ENCODE measurements around the gene FSTL1. TPM values are rescaled to one million over a fixed set of nuclear protein-coding genes. Genes with fewer than 3 reads are reported as not detected.

FSTL1 gene
- total and polyA plus RNA-seq, 2 experiments from 2014 or later = 50.8 to 258 TPM

DNA sequence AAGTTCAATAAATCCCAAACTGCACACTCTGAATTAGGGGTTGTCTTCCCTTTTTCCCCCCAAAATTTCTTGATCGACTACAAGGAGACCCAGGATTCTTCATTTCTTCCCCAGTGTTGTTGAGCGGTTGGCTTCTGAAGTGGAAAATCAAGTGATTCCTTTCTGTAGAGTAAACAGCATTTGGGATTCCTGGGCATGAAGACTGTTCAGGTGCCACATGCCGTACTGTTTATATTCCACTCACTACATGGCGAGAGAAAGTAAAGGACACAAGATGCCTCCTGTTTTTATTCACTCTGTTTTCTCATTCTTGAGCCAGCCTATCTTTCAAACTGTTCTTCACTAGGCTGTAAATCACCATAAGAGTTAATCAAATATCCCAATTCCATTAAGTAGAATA, 12.6 kb downstream of the FSTL1 start:
- H4K20me1 ChIP-seq (replicated peaks; ENCODE audit: insufficient read depth) = peaks cover 7% of the 10 kb centered on the region; the same call in 1 of the 2 replicates
- Mint-ChIP-seq H3K27ac (no peak overlapping the region), H3K9me3 (no peaks in the 10 kb centered on the region; the same call in 2 of the 3 replicates), H3K4me3 (no peak overlapping the region), H3K36me3 (ENCODE audit: low read depth) (peaks cover 55% of the 10 kb centered on the region), H3K27me3 (ENCODE audit: insufficient read depth, low read depth, poor library complexity) (no peaks in the 10 kb centered on the region), H3K4me1 (peaks cover 53% of the 10 kb centered on the region)
- DNase-seq (ENCODE audit: low spot score) = no peak
- no peak overlapping the region for H2AFZ ChIP-seq
- peaks cover 4% of the 10 kb centered on the region; the same call in 1 of the 2 replicates for H3K36me3 ChIP-seq (ENCODE audit: insufficient read depth)
- H3K4me1 ChIP-seq (ENCODE audit: insufficient read depth) = peaks cover 22% of the 10 kb centered on the region
- no peaks in the 10 kb centered on the region for H3F3A ChIP-seq (replicated peaks; ENCODE audit: low read depth)
- peaks cover 85% of the 10 kb centered on the region for H3K79me2 ChIP-seq (replicated peaks; ENCODE audit: insufficient read depth)
- ATAC-seq = no peak
- TF ChIP-seq CREB1 (CRISPR knock-in tag; IDR thresholded peaks at IDR 0.05; ENCODE audit: low read depth) (no peak), POLR2AphosphoS5 (IDR thresholded peaks at IDR 0.05; ENCODE audit: low read depth) (no peak), EZH2phosphoT487 (IDR thresholded peaks at IDR 0.05; ENCODE audit: unreplicated experiment) (no peak), REST (IDR thresholded peaks at IDR 0.05; ENCODE audit: unreplicated experiment) (no peak), ZNF114 (CRISPR knock-in tag; IDR thresholded peaks at IDR 0.05) (no peak), STAT1 (IDR thresholded peaks at IDR 0.05; ENCODE audit: unreplicated experiment) (no peak), ZNF331 (CRISPR knock-in tag; IDR thresholded peaks at IDR 0.05; ENCODE audit: low read depth) (no peak), NANOG (IDR thresholded peaks at IDR 0.05; ENCODE audit: borderline replicate concordance) (no peak), CTCF (conservative IDR thresholded peaks at IDR 0.05; ENCODE audit: low read depth in 2 of 2) (no peak), EZH2 (IDR thresholded peaks at IDR 0.05; ENCODE audit: low read depth, unreplicated experiment) (no peak), JUNB (IDR thresholded peaks at IDR 0.05; ENCODE audit: unreplicated experiment) (no peak)
- TF ChIP-seq, protein P1, sequence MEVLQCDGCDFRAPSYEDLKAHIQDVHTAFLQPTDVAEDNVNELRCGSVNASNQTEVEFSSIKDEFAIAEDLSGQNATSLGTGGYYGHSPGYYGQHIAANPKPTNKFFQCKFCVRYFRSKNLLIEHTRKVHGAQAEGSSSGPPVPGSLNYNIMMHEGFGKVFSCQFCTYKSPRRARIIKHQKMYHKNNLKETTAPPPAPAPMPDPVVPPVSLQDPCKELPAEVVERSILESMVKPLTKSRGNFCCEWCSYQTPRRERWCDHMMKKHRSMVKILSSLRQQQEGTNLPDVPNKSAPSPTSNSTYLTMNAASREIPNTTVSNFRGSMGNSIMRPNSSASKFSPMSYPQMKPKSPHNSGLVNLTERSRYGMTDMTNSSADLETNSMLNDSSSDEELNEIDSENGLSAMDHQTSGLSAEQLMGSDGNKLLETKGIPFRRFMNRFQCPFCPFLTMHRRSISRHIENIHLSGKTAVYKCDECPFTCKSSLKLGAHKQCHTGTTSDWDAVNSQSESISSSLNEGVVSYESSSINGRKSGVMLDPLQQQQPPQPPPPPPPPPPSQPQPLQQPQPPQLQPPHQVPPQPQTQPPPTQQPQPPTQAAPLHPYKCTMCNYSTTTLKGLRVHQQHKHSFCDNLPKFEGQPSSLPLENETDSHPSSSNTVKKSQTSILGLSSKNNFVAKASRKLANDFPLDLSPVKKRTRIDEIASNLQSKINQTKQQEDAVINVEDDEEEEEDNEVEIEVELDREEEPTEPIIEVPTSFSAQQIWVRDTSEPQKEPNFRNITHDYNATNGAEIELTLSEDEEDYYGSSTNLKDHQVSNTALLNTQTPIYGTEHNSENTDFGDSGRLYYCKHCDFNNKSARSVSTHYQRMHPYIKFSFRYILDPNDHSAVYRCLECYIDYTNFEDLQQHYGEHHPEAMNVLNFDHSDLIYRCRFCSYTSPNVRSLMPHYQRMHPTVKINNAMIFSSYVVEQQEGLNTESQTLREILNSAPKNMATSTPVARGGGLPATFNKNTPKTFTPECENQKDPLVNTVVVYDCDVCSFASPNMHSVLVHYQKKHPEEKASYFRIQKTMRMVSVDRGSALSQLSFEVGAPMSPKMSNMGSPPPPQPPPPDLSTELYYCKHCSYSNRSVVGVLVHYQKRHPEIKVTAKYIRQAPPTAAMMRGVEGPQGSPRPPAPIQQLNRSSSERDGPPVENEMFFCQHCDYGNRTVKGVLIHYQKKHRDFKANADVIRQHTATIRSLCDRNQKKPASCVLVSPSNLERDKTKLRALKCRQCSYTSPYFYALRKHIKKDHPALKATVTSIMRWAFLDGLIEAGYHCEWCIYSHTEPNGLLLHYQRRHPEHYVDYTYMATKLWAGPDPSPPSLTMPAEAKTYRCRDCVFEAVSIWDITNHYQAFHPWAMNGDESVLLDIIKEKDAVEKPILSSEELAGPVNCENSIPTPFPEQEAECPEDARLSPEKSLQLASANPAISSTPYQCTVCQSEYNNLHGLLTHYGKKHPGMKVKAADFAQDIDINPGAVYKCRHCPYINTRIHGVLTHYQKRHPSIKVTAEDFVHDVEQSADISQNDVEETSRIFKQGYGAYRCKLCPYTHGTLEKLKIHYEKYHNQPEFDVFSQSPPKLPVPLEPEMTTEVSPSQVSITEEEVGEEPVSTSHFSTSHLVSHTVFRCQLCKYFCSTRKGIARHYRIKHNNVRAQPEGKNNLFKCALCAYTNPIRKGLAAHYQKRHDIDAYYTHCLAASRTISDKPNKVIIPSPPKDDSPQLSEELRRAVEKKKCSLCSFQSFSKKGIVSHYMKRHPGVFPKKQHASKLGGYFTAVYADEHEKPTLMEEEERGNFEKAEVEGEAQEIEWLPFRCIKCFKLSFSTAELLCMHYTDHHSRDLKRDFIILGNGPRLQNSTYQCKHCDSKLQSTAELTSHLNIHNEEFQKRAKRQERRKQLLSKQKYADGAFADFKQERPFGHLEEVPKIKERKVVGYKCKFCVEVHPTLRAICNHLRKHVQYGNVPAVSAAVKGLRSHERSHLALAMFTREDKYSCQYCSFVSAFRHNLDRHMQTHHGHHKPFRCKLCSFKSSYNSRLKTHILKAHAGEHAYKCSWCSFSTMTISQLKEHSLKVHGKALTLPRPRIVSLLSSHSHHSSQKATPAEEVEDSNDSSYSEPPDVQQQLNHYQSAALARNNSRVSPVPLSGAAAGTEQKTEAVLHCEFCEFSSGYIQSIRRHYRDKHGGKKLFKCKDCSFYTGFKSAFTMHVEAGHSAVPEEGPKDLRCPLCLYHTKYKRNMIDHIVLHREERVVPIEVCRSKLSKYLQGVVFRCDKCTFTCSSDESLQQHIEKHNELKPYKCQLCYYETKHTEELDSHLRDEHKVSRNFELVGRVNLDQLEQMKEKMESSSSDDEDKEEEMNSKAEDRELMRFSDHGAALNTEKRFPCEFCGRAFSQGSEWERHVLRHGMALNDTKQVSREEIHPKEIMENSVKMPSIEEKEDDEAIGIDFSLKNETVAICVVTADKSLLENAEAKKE (CRISPR knock-in tag; IDR thresholded peaks at IDR 0.05) = no peak
- TF ChIP-seq, protein P2, sequence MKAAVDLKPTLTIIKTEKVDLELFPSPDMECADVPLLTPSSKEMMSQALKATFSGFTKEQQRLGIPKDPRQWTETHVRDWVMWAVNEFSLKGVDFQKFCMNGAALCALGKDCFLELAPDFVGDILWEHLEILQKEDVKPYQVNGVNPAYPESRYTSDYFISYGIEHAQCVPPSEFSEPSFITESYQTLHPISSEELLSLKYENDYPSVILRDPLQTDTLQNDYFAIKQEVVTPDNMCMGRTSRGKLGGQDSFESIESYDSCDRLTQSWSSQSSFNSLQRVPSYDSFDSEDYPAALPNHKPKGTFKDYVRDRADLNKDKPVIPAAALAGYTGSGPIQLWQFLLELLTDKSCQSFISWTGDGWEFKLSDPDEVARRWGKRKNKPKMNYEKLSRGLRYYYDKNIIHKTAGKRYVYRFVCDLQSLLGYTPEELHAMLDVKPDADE (IDR thresholded peaks at IDR 0.05) = no peak
- H3K4me3 ChIP-seq = no peak overlapping the region
- no peaks in the 10 kb centered on the region for H3K9me2 ChIP-seq (ENCODE audit: insufficient read depth)
- H3K27me3 ChIP-seq (ENCODE audit: insufficient read depth) = no peaks in the 10 kb centered on the region
- no peak overlapping the region for H3K4me2 ChIP-seq
- no peak overlapping the region for H3K27ac ChIP-seq (ENCODE audit: low read depth)

Data from GM23338 (cell line).